ENCODE results near the gene PTX4.

The PTX4 gene

GRCh38 chr16:1446296-1447080 is 42.3 kb downstream of the PTX4 start:
- no peak for DNase-seq (ENCODE audit: low read depth)
- no peak for TF ChIP-seq CTCF (conservative IDR thresholded peaks at IDR 0.05; ENCODE audit: low read length)
- no peak overlapping the region for H3K4me3 ChIP-seq (ENCODE audit: low read length)

- TF ChIP-seq CTCF (conservative IDR thresholded peaks at IDR 0.05; ENCODE audit: low read length) = no peak
- DNase-seq (ENCODE audit: low read depth) = no peak
- H3K4me3 ChIP-seq (ENCODE audit: low read length) = no peak overlapping the region
Measured at GRCh38 chr16:1445518-1446203, 43.1 kb downstream of the PTX4 start.

- no peak for DNase-seq (ENCODE audit: low read depth)
- TF ChIP-seq CTCF (conservative IDR thresholded peaks at IDR 0.05; ENCODE audit: low read length) = no peak
- no peak overlapping the region for H3K4me3 ChIP-seq (ENCODE audit: low read length)
Measured at GRCh38 chr16:1444730-1445517, 43.8 kb downstream of the PTX4 start.

GRCh38 chr16:1443980-1444729 is 44.6 kb downstream of the PTX4 start, which contains the start of gene CCDC154:
TSS of gene CCDC154 (minus strand) at chr16:1444556. CDS start at chr16:1444322, 234 bp downstream.
- no peak for TF ChIP-seq CTCF (conservative IDR thresholded peaks at IDR 0.05; ENCODE audit: low read length)
- DNase-seq (ENCODE audit: low read depth) = no peak
- no peak within 1 kb of the TSS for H3K4me3 ChIP-seq (ENCODE audit: low read length)

- DNase-seq (ENCODE audit: low read depth) = no peak
- no peak overlapping the region for H3K4me3 ChIP-seq (ENCODE audit: low read length)
- TF ChIP-seq CTCF (conservative IDR thresholded peaks at IDR 0.05; ENCODE audit: low read length) = no peak
Measured at GRCh38 chr16:1443403-1443973, 45.3 kb downstream of the PTX4 start.

GRCh38 chr16:1442697-1443096 is 46.0 kb downstream of the PTX4 start:
- no peak for TF ChIP-seq CTCF (conservative IDR thresholded peaks at IDR 0.05; ENCODE audit: low read length)
- DNase-seq (ENCODE audit: low read depth) = no peak

More at GRCh38 chr16:1442697-1443096, 46.0 kb downstream of the PTX4 start:
- no peak overlapping the region for H3K4me3 ChIP-seq (ENCODE audit: low read length)
